NOMO-1 (cell line): Measurements from ENCODE around the gene BTBD17.
A peak's percentile ranks its signal among the peaks of the same experiment; 100 is the strongest.

ENCODE experiments used
- DNase-seq, 2 experiments: peaks; one replicate each; lab custom pipeline; 2025; ENCODE audit not compliant: unreplicated experiment in 2 of 2; lab: John Stamatoyannopoulos, UW

BTBD17 gene

DNA sequence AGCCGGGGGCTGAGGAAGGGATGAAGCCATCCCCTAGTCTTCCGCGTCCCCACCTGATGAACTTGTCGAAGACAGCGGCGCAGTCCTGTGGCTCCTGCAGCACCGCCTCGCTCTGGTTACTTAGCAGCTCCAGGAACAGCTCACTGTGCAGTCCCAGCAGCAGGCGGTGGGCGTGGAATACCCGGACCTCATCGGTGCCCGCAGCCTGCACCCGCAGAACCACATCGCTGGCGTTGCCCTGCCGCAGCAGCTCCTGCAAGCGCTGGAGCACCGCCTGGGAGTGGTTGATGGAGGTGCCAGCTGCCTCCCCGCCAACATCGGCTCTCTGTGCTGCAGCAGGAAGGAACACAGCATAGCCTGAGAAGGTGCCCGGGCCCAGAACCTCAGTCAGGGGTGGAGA is 1.8 kb downstream of the BTBD17 start:
- no peak for DNase-seq

DNA sequence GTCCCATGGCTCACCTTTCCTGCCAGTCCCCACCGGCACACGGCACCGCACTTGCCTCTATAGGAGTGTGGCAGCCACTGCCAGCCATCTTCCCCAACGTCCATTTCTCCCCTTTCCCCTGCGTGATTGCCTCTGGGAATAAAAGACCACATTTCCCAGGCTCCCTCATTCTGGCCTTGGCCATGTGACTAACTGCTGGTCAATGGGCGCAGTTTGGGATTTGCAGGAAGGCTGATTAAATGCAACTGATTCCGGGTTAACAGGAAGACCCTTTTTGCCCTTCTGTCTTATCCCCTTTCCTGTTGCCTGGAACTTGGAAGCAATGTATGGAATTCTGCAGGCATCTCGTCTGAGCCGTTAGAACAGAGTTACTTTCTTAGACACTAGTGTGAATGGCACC is 3.0 kb downstream of the BTBD17 start:
- no peak for DNase-seq

DNA sequence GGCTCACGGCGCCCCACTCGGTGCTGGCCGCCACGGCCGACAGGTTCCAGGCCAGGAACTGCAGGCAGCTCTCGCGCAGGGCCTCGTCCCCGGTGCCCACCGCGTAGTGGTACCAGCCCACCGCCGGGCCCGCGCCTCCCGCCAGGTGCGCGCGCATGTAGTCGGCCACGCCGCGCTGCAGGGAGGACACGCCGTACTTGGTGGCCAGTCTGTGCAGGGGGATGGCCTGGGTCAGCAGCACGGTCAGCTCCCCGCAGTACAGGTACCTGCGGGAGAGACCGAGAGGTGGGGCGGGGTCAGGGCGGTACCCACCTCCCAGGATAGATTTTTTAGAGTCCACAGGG is 4.2 kb downstream of the BTBD17 start:
- no peak for DNase-seq

DNA sequence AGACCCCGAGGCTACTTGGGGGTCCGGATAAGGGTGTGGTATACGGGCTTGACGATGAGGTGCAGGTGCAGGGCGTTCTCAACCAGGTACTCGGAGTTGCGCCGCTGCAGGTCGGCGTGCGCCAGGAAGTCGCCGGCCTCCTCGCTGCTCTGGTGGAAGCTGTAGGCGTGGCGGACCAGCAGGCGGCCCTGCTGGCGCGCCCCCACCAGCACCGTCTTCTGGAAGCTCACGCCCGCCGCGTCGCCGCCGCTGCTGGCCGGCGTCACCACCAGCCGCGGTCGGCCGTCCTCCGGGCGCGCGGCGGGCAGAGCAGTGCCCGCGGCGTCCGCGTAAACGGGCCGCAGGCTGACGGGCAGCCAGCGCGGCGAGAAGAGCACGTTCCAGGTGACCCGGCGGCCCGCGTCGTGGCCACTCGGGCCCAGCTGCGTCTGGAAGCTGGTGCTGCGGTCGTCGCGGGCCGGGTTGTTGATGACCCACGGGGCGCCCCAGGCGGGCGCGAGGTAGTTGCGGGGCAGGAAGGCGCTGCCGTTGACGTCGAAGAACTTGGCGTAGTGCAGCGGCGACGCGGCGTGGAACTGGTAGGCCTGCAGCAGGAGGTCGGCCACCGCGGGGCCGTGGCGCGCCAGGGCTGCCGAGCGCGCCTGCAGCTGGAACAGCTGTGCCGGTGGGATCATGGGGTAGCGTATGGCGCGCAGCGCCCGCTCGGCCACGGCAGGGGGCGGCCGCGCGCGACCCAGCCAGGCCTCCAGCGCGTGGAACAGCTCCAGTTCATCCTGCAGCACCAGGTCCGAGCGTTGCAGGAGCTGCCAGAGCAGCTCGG is 4.8 kb downstream of the BTBD17 start:
- peak; percentile 56 to 64 for DNase-seq

DNA sequence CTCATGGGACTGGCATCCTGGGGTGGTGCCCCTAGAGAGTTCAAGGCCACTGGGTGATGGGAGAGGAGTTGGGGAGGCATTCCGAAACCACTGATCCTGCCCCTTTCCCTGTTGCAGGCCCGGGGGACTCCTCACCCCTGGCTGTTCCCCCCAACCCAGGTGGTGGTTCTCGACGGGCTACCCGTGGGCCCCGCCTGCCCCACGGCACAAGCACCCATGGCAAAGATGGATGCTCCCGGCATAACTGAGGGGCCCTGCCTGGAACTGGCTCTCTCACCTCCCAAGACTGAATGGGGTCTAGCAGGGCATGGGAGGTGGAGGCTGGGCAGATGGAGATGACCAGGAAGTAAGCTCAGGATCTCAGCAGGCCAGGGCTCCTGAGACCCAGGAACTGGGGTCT is 6.6 kb downstream of the BTBD17 start:
- no peak for DNase-seq

DNA sequence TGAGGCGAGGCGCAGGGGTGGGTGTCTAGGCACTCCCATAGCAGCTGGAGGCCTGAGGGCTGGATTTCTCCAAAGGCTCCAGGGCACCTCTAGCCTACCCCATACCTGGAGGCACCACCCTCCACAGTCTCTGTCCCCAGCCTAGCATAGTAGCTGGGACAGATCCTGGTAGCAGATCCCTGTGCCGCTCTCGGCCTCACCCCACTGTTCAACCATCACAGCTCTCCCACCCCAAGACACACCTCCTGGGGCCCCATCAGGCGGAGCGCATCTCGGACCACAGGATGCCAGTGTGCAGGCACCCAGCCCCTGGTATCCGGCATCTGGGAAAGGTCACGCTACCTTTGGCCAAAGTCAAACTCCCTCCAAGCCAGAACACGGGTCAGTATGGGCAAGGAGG is 7.1 kb downstream of the BTBD17 start:
- no peak for DNase-seq

DNA sequence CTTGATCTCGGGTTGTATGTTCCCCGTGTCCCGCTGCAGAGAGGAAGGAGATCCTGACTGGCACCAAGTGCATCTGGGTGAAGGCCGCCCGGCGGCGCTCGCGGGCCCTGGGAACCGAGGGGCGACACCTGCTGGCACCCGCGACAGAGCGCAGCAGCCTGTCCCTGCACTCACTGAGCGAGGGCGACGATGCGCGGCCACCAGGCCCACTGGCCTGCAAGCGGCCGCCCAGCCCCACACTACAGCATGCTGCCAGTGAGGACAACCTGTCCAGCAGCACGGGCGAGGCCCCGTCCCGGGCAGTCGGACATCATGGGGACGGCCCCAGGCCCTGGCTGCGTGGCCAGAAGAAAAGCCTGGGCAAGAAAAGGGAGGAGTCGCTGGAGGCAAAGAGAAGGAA is 7.5 kb downstream of the BTBD17 start:
- peak; percentile 55 to 65 for DNase-seq

DNA sequence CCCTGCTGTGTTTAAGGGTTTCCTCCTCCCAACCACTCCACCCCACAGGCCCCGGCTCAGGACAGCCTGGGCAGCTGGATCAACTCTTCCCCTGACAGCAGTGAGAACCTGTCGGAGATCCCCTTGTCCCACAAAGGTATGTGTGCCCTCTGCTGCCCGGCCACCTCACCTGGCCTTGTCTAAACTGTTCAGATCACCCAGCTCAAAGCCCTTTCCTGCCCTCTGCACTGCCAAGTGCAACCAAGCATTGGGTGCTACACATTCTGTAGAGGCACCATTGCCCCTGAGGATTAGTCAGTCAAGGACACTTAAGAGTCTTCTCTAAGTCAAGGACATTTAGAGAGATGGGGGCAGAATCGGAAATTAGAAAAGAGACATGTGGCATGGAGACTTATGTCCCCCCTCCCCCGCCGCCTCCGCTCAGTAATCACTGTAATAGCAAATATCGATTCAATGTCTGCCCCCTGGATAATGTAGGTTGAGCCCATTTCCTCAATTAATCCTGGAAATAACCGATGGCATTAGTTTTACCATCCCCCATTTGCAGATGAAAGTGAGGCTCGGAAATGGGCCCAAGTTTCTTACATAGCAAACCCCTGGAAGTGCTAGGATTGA is 8.1 kb downstream of the BTBD17 start:
- no peak for DNase-seq

DNA sequence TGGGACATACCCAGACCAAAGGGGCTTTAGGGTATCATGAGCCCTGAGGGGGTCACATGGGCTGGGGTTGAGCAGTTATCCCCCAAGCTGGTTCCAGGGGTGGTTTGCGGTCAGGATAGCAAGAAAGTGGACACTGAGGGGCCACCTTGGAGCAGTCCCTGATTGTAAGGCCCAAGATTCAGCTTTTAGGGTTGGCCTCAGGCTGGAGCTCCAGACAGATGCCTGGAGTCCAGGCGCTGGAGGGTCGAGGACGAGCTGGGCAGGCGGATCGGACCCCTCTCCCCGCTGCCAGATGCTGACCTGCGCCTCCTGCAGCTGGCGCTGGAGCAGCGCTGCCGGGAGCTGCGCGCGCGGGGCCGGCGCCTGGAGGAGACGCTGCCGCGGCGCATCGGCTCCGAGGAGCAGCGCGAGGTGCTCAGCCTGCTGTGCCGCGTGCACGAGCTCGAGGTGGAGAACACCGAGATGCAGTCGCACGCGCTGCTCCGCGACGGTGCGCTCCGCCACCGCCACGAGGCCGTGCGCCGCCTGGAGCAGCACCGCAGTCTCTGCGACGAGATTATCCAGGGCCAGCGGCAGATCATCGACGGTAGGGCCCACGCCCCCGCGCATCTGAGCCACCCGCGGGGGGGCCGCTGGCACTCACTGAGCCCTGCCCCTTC is 10.0 kb downstream of the BTBD17 start:
- no peak for DNase-seq

DNA sequence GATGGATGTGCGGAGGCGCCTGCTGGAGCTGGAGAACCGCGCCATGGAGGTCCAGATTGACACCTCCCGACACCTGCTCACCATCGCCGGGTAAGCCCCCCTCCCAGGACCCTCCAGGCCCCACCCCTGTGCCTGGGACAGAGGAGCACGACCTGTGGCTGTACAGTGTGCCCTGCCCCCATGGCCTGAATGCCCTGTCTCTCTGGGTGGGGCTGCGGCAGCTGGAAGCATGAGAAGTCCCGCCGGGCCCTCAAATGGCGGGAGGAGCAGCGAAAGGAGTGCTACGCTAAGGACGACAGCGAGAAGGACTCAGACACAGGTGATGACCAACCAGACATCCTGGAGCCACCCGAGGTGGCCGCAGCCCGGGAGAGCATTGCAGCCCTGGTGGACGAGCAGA is 11.2 kb downstream of the BTBD17 start:
- no peak for DNase-seq

DNA sequence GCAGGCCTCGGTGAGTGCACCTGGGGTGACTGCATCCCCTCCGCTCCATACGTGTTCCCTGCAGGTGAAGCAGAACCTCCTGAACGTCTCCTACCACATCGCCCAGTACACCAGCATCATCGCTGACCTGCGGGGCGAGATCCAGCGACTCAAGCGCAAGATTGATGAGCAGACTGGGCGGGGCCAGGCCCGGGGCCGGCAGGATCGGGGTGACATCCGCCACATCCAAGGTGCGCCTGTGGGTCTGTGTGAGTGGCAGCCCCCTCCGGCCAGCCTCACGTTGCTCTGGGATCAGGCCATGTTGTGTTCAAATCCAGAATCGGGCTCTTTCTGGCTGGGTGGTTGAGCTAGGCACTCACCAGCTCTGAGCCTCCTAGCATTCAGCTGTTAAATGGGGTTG is 12.5 kb downstream of the BTBD17 start:
- no peak for DNase-seq

DNA sequence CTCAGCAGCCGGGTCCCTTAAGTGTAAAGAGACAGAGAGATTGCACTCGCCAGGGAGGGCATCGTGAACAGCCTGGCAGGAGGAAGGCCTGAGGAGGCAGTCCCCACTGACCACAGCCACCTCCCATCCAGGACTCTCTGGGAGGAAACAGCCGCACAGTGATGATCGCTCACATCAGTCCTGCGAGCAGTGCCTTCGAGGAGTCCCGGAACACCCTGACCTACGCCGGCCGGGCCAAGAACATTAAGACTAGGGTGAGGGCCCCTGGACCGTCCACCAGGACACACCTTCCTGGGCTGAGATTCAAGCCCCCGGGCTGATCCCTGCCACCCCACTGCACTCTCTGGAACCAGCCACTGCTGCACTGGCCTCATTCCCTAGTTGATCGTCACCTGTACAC is 14.0 kb downstream of the BTBD17 start:
- no peak for DNase-seq

DNA sequence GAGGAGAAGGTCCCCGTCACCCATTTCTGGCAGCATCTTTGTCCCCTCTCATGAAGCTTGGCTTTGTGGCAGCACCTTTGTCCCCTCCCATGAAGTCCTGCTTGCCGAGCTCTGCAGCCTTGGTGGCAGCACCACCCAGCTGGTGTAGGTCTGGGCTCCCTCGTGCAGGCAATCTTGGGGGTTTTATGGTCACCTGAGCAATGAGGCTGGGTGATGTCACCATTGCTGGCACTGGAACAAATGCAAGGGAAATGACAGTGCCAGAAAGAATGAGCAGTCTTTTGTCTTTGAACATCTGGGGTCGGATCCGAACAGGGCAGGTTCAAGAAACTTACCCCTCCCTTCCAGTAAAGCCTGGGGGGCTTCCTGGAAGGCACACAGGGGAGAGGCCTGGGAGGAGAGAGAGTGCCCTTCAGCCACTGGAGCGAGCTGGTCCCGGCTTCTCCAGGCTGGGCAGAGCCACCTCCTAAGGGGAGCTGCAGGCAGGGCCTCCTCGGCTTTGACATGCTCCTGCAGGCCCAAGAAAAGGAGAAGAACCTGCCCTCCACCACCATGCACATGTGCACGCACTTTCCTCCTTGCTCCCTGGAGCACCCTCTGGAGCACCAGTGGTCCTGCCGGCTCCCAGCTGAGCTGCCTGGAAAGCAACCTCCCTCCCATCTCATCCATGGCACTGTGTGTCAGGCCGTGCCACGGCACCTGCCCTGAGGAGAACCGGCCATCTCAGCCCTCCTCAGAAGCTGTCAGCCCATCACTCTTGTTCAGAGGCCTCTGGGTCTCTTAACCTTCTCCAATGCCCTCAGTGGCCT is 16.0 kb downstream of the BTBD17 start:
- no peak for DNase-seq

DNA sequence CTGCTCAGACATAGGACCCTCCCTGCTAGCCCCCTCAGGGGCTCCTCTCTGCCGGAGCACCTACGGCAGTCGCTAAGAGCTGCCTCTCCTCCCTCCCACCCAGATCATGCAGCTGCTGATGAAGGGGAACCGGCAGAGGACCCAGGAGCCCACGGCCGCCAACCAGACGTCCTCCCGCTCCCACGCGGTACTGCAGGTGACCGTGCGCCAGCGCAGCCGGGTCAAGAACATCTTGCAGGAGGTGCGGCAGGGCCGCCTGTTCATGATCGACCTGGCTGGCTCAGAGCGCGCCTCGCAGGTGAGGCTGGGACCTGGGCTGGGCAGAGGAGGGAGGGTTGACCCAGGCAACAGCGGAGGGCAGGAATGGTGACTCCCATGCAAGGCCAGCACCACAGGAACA is 17.0 kb downstream of the BTBD17 start:
- no peak for DNase-seq

DNA sequence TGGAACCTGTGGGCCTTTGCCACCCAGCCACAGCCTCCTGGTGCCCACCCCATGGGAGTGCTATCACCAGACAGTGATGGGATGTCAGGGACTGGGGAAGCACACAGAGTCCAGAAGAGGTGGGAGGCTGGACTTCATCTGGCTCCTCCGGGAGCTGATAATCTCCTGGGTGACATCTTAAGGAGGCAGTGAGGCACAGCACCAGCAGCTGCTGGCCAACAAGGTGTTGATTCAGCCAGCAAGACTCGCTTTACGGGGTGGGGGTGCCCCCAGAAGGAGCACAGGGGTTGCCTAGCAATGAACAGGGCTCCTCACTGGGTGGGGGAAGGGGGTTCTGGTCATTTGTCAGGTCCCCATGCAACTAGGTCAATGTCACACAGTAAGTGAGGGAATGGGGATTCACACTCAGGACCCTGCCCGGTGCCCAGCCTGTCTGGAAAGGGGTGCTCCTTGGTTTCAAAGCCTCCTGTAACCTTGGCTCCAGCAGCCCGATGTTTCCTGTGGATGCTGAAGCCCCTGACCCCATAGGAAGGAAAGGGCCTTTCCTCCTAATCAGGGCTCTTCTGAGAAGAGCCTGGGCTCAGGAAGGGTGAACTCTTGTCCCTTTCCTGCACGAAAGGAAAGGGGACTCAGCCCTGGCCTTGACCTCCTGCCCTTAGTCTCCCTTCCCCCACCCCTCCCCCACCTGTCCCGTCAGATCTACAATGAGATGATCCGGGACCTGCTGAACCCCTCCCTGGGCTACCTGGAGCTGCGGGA is 18.0 kb downstream of the BTBD17 start:
- DNase-seq = no peak

DNA sequence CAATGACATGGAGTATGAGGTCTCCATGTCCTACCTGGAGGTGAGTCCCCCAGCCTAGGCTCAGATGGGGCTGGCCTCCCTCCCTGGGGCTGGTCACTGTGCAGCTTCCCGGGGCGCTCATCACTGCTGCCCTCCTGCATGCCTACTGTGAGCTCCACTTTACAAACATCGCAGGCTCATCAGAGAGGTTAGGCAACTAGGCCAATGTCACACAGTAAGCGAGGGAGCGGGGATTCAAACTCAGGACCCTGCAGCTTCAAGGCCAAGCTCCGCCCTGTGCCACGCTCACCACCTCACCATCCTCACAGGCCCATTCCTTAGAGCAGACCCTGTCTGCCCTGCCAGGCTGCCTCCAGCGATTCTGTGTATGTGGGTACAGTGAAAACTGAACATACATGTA is 18.5 kb downstream of the BTBD17 start:
- no peak for DNase-seq

DNA sequence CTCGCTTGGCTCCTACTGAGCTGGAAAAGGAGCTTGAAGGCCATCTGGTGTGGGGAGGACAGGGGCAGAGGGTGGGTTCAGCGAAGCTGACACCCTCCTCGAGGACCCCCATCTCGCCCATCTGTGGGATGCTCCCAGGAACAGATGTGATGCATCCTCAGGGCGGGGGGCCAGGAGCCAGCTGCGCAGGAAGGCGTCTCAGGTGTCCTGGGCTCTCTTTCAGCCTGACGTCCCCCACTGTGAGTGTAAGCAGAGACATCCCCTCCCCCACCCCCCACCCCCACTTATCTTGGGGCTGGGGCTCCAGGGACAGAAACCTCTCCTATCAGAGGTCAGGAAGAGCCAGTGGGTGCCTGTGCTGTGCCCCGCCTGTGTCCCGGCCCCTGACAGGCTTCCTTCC is 19.4 kb downstream of the BTBD17 start:
- no peak for DNase-seq

DNA sequence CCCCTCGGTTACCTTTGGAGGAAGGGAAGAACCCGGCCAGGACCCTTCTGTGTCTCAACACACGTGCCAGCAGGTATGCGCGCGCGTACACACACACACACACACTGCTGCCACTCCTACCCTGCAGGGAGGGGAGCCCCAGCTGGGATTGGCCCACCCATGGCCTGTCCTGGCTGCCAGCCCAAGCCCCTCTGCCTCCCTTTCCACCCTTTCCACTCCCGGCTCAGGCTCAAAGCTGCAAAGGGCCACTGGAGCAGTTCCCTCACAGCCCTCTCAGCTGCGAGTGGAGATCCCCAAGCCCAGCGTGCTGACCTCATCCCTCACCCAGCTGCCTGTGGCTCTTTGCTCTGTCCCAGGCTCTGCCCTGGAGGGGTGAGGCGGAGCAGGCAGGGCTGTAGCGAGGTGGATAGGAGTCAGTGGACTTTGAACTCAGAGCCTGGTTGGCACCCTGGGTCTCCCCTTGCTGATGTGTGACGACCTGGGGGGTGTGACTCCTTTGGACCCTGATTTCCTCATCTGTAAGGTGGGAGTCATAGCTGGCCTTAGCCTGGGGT is 21.1 kb downstream of the BTBD17 start:
- DNase-seq = no peak

DNA sequence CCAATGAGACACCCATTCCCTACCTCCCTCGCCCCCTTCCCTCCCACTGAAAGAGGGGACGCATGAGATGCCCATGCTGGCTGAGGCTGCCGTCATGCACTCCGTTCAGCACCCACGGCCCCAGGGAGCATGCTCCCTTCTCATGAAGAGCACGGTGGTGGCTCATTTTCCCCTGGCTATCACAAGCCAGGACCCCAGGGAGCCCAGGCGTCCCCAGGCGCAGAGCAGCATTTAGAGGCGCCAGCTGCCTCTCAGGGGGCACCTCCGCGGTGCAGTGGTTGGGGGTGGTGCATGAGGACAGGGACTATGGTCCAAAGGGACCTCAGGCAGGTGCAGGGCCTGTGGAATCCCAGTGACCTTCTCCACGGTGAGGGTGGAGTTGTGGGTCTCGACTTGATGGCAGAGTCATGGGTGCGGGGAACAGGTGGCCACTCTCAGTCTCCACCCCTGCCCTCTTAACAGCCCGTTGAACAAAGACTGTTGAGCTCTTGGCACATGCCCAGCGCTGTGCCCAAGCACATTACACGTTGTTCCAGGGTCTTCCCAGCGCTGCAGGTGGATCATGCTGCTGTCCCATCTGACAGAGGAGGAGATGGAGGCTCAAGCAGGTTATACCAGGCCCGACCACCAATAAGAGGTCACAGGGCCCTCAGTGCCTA is 22.0 kb downstream of the BTBD17 start:
- DNase-seq = no peak
